IMR-90 (cell line): ENCODE data around the gene PNKP.

Experiments
- BHLHE40 ChIP-seq: fragments of 150-350 bp; IDR thresholded peaks from 2 replicates; pipeline ENCODE4 v1.6.1; 2016; ENCODE audit warnings: mild to moderate bottlenecking, low read depth, low read length
- CEBPB ChIP-seq: IDR thresholded peaks from 2 replicates; pipeline ENCODE4 v1.6.1; 2012; ENCODE audit warnings: low read depth, low read length, improper control_type of control experiment
- CHD1 ChIP-seq: IDR thresholded peaks from 2 replicates; pipeline ENCODE4 v1.6.1; 2012; ENCODE audit warnings: low read depth, low read length, improper control_type of control experiment
- CTCF ChIP-seq: conservative IDR thresholded peaks from 2 replicates; pipeline ENCODE4 v1.5.1; 2012; ENCODE audit warnings: mild to moderate bottlenecking, low read depth, low read length, improper control_type of control experiment
- ELK1 ChIP-seq: fragments of 150-350 bp; IDR thresholded peaks from 2 replicates; pipeline ENCODE4 v1.6.1; 2016; ENCODE audit warnings: low read depth, mild to moderate bottlenecking, low read length, moderate library complexity, borderline replicate concordance
- MAFK ChIP-seq: IDR thresholded peaks from 2 replicates; pipeline ENCODE4 v1.6.1; 2012; ENCODE audit warnings: low read depth, low read length, improper control_type of control experiment
- MAZ ChIP-seq: IDR thresholded peaks from 2 replicates; pipeline ENCODE4 v1.6.1; 2012; ENCODE audit warnings: low read depth, mild to moderate bottlenecking, low read length, improper control_type of control experiment, moderate library complexity, borderline replicate concordance
- MXI1 ChIP-seq: IDR thresholded peaks from 2 replicates; pipeline ENCODE4 v1.6.1; 2012; ENCODE audit warnings: low read depth, mild to moderate bottlenecking, low read length, moderate library complexity, borderline replicate concordance
- NFE2L2 ChIP-seq: fragments of 150-350 bp; IDR thresholded peaks from 2 replicates; pipeline ENCODE4 v1.6.1; 2016; ENCODE audit warnings: low read depth, mild to moderate bottlenecking, low read length
- POLR2A ChIP-seq: IDR thresholded peaks from 2 replicates; pipeline ENCODE4 v1.6.1; 2012; ENCODE audit warnings: mild to moderate bottlenecking, low read depth, low read length
- RAD21 ChIP-seq: IDR thresholded peaks from 2 replicates; pipeline ENCODE4 v1.6.1; 2012; ENCODE audit warnings: low read length, improper control_type of control experiment
- RCOR1 ChIP-seq: IDR thresholded peaks from 2 replicates; pipeline ENCODE4 v1.6.1; 2012; ENCODE audit warnings: mild to moderate bottlenecking, low read length, improper control_type of control experiment; ENCODE audit not compliant: insufficient replicate concordance
- SMC3 ChIP-seq: fragments of 150-350 bp; IDR thresholded peaks from 2 replicates; pipeline ENCODE4 v1.6.1; 2016; ENCODE audit warnings: low read depth, mild to moderate bottlenecking, antibody characterized with exemption, low read length, moderate library complexity
- USF2 ChIP-seq: fragments of 150-350 bp; IDR thresholded peaks from 2 replicates; pipeline ENCODE4 v1.6.1; 2017; ENCODE audit warnings: mild to moderate bottlenecking, antibody characterized with exemption, low read length, low read depth

- no peak for TF ChIP-seq CTCF
- TF ChIP-seq MAZ = no peak
- TF ChIP-seq BHLHE40 = no peak
- no peak for TF ChIP-seq POLR2A
- TF ChIP-seq USF2 = no peak
- no peak for TF ChIP-seq CHD1
- TF ChIP-seq CEBPB = no peak
- no peak for TF ChIP-seq RAD21
- TF ChIP-seq RCOR1 = no peak
- no peak for TF ChIP-seq NFE2L2
- TF ChIP-seq ELK1 = no peak
- TF ChIP-seq MAFK = 0 out of 2 replicates have a peak, but pooled peaks have one; percentile 15
- TF ChIP-seq SMC3 = no peak
- TF ChIP-seq MXI1 = no peak
These were observed 9.0 kb downstream of the PNKP start for GRCh38 chr19:49858088-49858985.
